Hepatic stellate cell (primary cell): Measurements from ENCODE around the gene PPAN.
A peak's percentile ranks its signal among the peaks of the same experiment; 100 is the strongest.

Source experiments
- DNase-seq: peaks from one replicate; pipeline ENCODE4 v3.0.0; 2011; ENCODE audit warnings: low spot score

The PPAN gene

GRCh38 chr19:10113964-10114650 lies 7.9 kb downstream of the PPAN start:
- no peak for DNase-seq

- no peak for DNase-seq
These were observed 8.7 kb downstream of the PPAN start for GRCh38 chr19:10114651-10115391.

- no peak for DNase-seq
These were observed 9.4 kb downstream of the PPAN start for GRCh38 chr19:10115392-10116084.

GRCh38 chr19:10116085-10116865 lies 10.1 kb downstream of the PPAN start:
- no peak for DNase-seq

GRCh38 chr19:10116866-10117616 lies 10.9 kb downstream of the PPAN start:
- DNase-seq = no peak

- no peak for DNase-seq
These were observed 12.8 kb downstream of the PPAN start for GRCh38 chr19:10118960-10119359.

- DNase-seq = peak; percentile 73
These were observed 14.5 kb downstream of the PPAN start for GRCh38 chr19:10120538-10121189.

- DNase-seq = no peak
These were observed 15.9 kb downstream of the PPAN start for GRCh38 chr19:10122045-10122444.

GRCh38 chr19:10124429-10124828 lies 18.3 kb downstream of the PPAN start:
- no peak for DNase-seq

GRCh38 chr19:10126213-10126639 lies 20.1 kb downstream of the PPAN start:
- DNase-seq = no peak

GRCh38 chr19:10132905-10133304 lies 26.7 kb downstream of the PPAN start:
- DNase-seq = no peak

GRCh38 chr19:10133596-10133995 lies 27.4 kb downstream of the PPAN start:
- no peak for DNase-seq

- no peak for DNase-seq
These were observed 27.9 kb downstream of the PPAN start for GRCh38 chr19:10134040-10134439.

GRCh38 chr19:10135551-10136334 lies 29.6 kb downstream of the PPAN start:
- no peak for DNase-seq

- DNase-seq = no peak
These were observed 30.8 kb downstream of the PPAN start for GRCh38 chr19:10136936-10137335.

GRCh38 chr19:10137751-10138682 lies 31.9 kb downstream of the PPAN start:
- DNase-seq = no peak

- no peak for DNase-seq
These were observed 33.0 kb downstream of the PPAN start for GRCh38 chr19:10138879-10139795.

- DNase-seq = no peak
These were observed 33.8 kb downstream of the PPAN start for GRCh38 chr19:10139952-10140351.
